HepG2 (cell line): ENCODE results near the gene INSR. TPM values are rescaled to one million over a fixed set of nuclear protein-coding genes. Genes with fewer than 3 reads are reported as not detected.

ENCODE experiments used
- CHCHD3 ChIP-seq: sonication (generic); formaldehyde crosslinking; IDR thresholded peaks from 2 replicates; pipeline ENCODE4 v1.8.0; 2022; ENCODE audit warnings: mild to moderate bottlenecking, missing genetic modification reagents, moderate library complexity
- HNRNPL ChIP-seq: fragments of 200-400 bp; formaldehyde crosslinking; IDR thresholded peaks from 2 replicates; pipeline ENCODE4 v1.6.1; 2017; ENCODE audit warnings: mild to moderate bottlenecking, low read depth, low read length
- JUNB ChIP-seq: sonication (generic); formaldehyde crosslinking; IDR thresholded peaks from 2 replicates; pipeline ENCODE4 v1.8.0; 2022; ENCODE audit warnings: missing genetic modification reagents, mild to moderate bottlenecking, borderline replicate concordance
- MAF1 ChIP-seq: sonication (generic); formaldehyde crosslinking; IDR thresholded peaks from 2 replicates; pipeline ENCODE4 v1.5.0; 2020; ENCODE audit warnings: missing genetic modification reagents, borderline replicate concordance
- MAFK ChIP-seq, 2 experiments: IDR thresholded peaks in 1 of 2; conservative IDR thresholded peaks in 1 of 2; 2 replicates each; pipeline ENCODE4 v1.6.1; 2011; ENCODE audit warnings: improper control_type of control experiment in 2 of 2, low read length in 2 of 2
- MATR3 ChIP-seq: sonication (generic); formaldehyde crosslinking; IDR thresholded peaks from 2 replicates; pipeline ENCODE4 v1.4.0; 2020; ENCODE audit warnings: missing genetic modification reagents
- MED1 ChIP-seq: sonication (generic); formaldehyde crosslinking; IDR thresholded peaks from 2 replicates; pipeline ENCODE4 v1.4.0; 2020; ENCODE audit warnings: missing genetic modification reagents
- MIER2 ChIP-seq: IDR thresholded peaks from 2 replicates; pipeline ENCODE4 v1.6.1; 2016; ENCODE audit warnings: missing biosample characterization, missing genetic modification reagents
- RFXAP ChIP-seq: sonication (generic); formaldehyde crosslinking; IDR thresholded peaks from 2 replicates; pipeline ENCODE4 v1.4.0; 2020; ENCODE audit warnings: missing genetic modification reagents, borderline replicate concordance
- SIN3A ChIP-seq: IDR thresholded peaks from 2 replicates; pipeline ENCODE4 v1.6.1; 2011; ENCODE audit warnings: low read depth, mild to moderate bottlenecking, control low read depth, low read length, borderline replicate concordance
- SRSF9 ChIP-seq: fragments of 200-400 bp; formaldehyde crosslinking; IDR thresholded peaks from 2 replicates; pipeline ENCODE4 v1.6.1; 2018; ENCODE audit warnings: borderline replicate concordance, mild to moderate bottlenecking, low read depth, low read length; ENCODE audit not compliant: insufficient read depth, poor library complexity, severe bottlenecking
- STAG1 ChIP-seq: sonication (generic); formaldehyde crosslinking; IDR thresholded peaks from 2 replicates; pipeline ENCODE4 v1.4.0; 2020; ENCODE audit warnings: missing genetic modification reagents
- TEAD2 ChIP-seq: sonication (generic); formaldehyde crosslinking; IDR thresholded peaks from 2 replicates; pipeline ENCODE4 v1.9.0; 2021; ENCODE audit warnings: missing genetic modification reagents
- ZNF235 ChIP-seq: sonication (generic); formaldehyde crosslinking; IDR thresholded peaks from 2 replicates; pipeline ENCODE4 v1.8.1; 2023; ENCODE audit warnings: mild to moderate bottlenecking, missing genetic modification reagents, borderline replicate concordance
- ZNF292 ChIP-seq: sonication (generic); formaldehyde crosslinking; IDR thresholded peaks from 2 replicates; pipeline ENCODE4 v1.8.1; 2022; ENCODE audit warnings: mild to moderate bottlenecking, low read depth, missing genetic modification reagents, borderline replicate concordance
- ZNF501 ChIP-seq: sonication (generic); formaldehyde crosslinking; IDR thresholded peaks from 2 replicates; pipeline ENCODE4 v1.5.1; 2020; ENCODE audit warnings: mild to moderate bottlenecking, moderate library complexity, missing genetic modification reagents
- ZNF605 ChIP-seq: sonication (generic); formaldehyde crosslinking; IDR thresholded peaks from 2 replicates; pipeline ENCODE4 v1.8.0; 2022; ENCODE audit warnings: mild to moderate bottlenecking, missing genetic modification reagents
- ZSCAN29 ChIP-seq: sonication (generic); formaldehyde crosslinking; conservative IDR thresholded peaks from 2 replicates; pipeline ENCODE4 v1.4.0; 2020; ENCODE audit warnings: mild to moderate bottlenecking, missing genetic modification reagents
- polyA plus RNA-seq, 8 experiments: library from polyadenylated mRNA; depleted of rRNA in 3 of 8; stranded (reverse) in 7 of 8; unstranded in 1 of 8; fragments of >200 nt; fragmentation: Illumina TruSeq in 4 of 8; extraction: Trizol in 4 of 8; gene quantifications; 2 replicates each; pipeline versions ENCODE4 v1.2.1 to v1.2.3, GENCODE V29; 2011 to 2016; ENCODE audit warnings: low read depth in 4 of 8, missing spikeins in 1 of 8, mixed read lengths in 1 of 8; ENCODE audit not compliant: insufficient read depth in 1 of 8
- total RNA-seq, 5 experiments: library from RNA; depleted of rRNA; stranded (reverse); fragments of >200 nt; fragmentation: Illumina TruSeq; extraction: Trizol; gene quantifications; 2 replicates each; pipeline ENCODE4 v1.2.3, GENCODE V29; 2016; ENCODE audit warnings: low read depth in 1 of 5
- TF ChIP-seq, protein P1 (sequence below): sonication (generic); formaldehyde crosslinking; IDR thresholded peaks from 2 replicates; pipeline ENCODE4 v1.8.0; 2022; ENCODE audit warnings: mild to moderate bottlenecking, missing genetic modification reagents, moderate library complexity
- TF ChIP-seq, protein P2 (sequence below): sonication (generic); formaldehyde crosslinking; conservative IDR thresholded peaks from 2 replicates; pipeline ENCODE4 v1.8.0; 2022; ENCODE audit warnings: mild to moderate bottlenecking, moderate library complexity, missing genetic modification reagents
- TF ChIP-seq, protein P3 (sequence below): sonication (generic); formaldehyde crosslinking; IDR thresholded peaks from 2 replicates; pipeline ENCODE4 v1.8.0; 2023; ENCODE audit warnings: mild to moderate bottlenecking, missing genetic modification reagents
- TF ChIP-seq, protein P4 (sequence below): sonication (generic); formaldehyde crosslinking; IDR thresholded peaks from 2 replicates; pipeline ENCODE4 v1.9.0; 2021; ENCODE audit warnings: missing genetic modification reagents, borderline replicate concordance
- TF ChIP-seq, protein P5 (sequence below): sonication (generic); formaldehyde crosslinking; IDR thresholded peaks from 2 replicates; pipeline ENCODE4 v1.8.0; 2022; ENCODE audit warnings: missing genetic modification reagents, low read depth, mild to moderate bottlenecking, borderline replicate concordance

The INSR gene
- total and polyA plus RNA-seq, 2 of the 13 experiments (the other 11 are each of a cell fraction or from before 2014, with no cell fraction given), result 24.2 to 29.8 TPM

DNA sequence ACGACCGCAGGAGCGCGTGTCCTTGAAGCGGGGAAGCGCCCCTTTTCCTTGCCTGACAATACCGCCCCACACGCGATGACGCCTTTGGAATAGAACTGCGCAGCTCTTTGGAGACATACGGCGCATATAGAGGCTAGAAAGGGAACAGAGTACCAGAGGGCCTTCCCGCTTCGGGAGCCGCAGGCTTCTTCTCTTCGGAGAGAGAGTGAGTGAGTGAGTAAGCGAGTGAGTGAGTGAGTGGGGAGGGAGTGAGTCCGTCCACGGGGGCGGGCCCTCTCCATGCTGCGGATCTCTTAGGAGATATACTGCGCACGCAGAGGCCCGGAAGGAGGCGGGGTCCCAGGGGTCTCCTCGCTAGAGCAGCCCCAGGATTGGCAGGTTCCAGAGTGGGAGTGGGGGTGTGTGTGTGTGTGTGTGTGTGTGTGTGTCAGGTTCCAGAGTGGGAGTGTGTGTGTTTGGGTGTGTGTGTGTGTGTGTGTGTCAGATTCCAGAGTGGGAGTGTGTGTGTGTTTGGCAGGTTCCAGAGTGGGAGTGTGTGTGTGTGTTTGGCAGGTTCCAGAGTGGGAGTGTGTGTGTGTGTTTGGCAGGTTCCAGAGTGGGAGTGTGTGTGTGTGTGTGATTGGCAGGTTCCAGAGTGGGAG is 97.0 kb downstream of the INSR start (continued):
- TF ChIP-seq, protein P1, sequence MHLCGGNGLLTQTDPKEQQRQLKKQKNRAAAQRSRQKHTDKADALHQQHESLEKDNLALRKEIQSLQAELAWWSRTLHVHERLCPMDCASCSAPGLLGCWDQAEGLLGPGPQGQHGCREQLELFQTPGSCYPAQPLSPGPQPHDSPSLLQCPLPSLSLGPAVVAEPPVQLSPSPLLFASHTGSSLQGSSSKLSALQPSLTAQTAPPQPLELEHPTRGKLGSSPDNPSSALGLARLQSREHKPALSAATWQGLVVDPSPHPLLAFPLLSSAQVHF (CRISPR knock-in tag), result no peak
- TF ChIP-seq HNRNPL (peak; percentile 23; the same call in 1 of the 2 replicates), TEAD2 (CRISPR knock-in tag) (no peak), ZSCAN29 (CRISPR knock-in tag) (no peak), MAFK (conservative IDR thresholded peaks at IDR 0.05 in 1 of 2, IDR thresholded peaks at IDR 0.05 in 1 of 2; ENCODE audit: low read length in 2 of 2) (0 out of 4 replicates have a peak, but pooled peaks of 1 of the 2 experiments have one; percentile 9), CHCHD3 (no peak), JUNB (CRISPR knock-in tag) (peak; percentile 39; the same call in 1 of the 2 replicates), SRSF9 (no peak), ZNF235 (CRISPR knock-in tag) (no peak), MATR3 (CRISPR knock-in tag) (no peak), MIER2 (CRISPR knock-in tag) (no peak), RFXAP (no peak), SIN3A (peak; percentile 11; the same call in 1 of the 2 replicates), ZNF292 (CRISPR knock-in tag) (peak; percentile 35; the same call in 1 of the 2 replicates), ZNF605 (CRISPR knock-in tag) (peak; percentile 74; the same call in 1 of the 2 replicates), MED1 (CRISPR knock-in tag) (peak; percentile 51), MAF1 (CRISPR knock-in tag) (0 out of 2 replicates have a peak, but pooled peaks have one; percentile 22), ZNF501 (CRISPR knock-in tag) (peak; percentile 66; the same call in 1 of the 2 replicates), STAG1 (CRISPR knock-in tag) (no peak)
- TF ChIP-seq, protein P2, sequence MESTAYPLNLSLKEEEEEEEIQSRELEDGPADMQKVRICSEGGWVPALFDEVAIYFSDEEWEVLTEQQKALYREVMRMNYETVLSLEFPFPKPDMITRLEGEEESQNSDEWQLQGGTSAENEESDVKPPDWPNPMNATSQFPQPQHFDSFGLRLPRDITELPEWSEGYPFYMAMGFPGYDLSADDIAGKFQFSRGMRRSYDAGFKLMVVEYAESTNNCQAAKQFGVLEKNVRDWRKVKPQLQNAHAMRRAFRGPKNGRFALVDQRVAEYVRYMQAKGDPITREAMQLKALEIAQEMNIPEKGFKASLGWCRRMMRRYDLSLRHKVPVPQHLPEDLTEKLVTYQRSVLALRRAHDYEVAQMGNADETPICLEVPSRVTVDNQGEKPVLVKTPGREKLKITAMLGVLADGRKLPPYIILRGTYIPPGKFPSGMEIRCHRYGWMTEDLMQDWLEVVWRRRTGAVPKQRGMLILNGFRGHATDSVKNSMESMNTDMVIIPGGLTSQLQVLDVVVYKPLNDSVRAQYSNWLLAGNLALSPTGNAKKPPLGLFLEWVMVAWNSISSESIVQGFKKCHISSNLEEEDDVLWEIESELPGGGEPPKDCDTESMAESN (CRISPR knock-in tag), result peak; percentile 99
- TF ChIP-seq, protein P3, sequence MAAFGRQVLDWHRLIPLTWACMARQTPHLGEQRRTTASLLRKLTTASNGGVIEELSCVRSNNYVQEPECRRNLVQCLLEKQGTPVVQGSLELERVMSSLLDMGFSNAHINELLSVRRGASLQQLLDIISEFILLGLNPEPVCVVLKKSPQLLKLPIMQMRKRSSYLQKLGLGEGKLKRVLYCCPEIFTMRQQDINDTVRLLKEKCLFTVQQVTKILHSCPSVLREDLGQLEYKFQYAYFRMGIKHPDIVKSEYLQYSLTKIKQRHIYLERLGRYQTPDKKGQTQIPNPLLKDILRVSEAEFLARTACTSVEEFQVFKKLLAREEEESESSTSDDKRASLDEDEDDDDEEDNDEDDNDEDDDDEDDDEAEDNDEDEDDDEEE (CRISPR knock-in tag), result no peak
- TF ChIP-seq, protein P4, sequence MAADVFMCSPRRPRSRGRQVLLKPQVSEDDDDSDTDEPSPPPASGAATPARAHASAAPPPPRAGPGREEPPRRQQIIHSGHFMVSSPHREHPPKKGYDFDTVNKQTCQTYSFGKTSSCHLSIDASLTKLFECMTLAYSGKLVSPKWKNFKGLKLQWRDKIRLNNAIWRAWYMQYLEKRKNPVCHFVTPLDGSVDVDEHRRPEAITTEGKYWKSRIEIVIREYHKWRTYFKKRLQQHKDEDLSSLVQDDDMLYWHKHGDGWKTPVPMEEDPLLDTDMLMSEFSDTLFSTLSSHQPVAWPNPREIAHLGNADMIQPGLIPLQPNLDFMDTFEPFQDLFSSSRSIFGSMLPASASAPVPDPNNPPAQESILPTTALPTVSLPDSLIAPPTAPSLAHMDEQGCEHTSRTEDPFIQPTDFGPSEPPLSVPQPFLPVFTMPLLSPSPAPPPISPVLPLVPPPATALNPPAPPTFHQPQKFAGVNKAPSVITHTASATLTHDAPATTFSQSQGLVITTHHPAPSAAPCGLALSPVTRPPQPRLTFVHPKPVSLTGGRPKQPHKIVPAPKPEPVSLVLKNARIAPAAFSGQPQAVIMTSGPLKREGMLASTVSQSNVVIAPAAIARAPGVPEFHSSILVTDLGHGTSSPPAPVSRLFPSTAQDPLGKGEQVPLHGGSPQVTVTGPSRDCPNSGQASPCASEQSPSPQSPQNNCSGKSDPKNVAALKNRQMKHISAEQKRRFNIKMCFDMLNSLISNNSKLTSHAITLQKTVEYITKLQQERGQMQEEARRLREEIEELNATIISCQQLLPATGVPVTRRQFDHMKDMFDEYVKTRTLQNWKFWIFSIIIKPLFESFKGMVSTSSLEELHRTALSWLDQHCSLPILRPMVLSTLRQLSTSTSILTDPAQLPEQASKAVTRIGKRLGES (CRISPR knock-in tag), result no peak; the same call in 1 of the 2 replicates
- TF ChIP-seq, protein P5, sequence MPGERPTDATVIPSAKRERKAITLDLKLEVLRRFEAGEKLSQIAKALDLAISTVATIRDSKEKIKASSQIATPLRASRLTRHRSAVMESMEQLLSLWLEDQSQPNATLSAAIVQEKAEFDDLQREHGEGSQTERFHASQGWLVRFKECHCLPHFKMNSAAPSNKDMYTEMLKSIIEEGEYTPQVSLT (CRISPR knock-in tag), result no peak
